ENCODE data around the gene DPM1. TPM values are rescaled to one million over a fixed set of nuclear protein-coding genes. Genes with fewer than 3 reads are reported as not detected.

The DPM1 gene
- total and polyA plus RNA-seq, 2 of the 8 experiments (the other 6 are each of a cell fraction or from before 2014, with no cell fraction given), result 42.3 to 57.0 TPM

- no peak for TF ChIP-seq TEAD4 (IDR thresholded peaks at IDR 0.05; ENCODE audit: low read depth, low read length)
- TF ChIP-seq HDAC6 (IDR thresholded peaks at IDR 0.05; ENCODE audit: low read depth, low read length), result no peak
- no peak for TF ChIP-seq RNF2 (IDR thresholded peaks at IDR 0.05; ENCODE audit: borderline replicate concordance, low read depth, low read length, missing control alignments, poor library complexity, severe bottlenecking)
- no peak for TF ChIP-seq ATF2 (IDR thresholded peaks at IDR 0.05; ENCODE audit: low read length)
- no peak for TF ChIP-seq SIX5 (IDR thresholded peaks at IDR 0.05; ENCODE audit: low read depth, low read length)
- TF ChIP-seq TAF1 (IDR thresholded peaks at IDR 0.05; ENCODE audit: low read depth, low read length), result no peak
- no peak for TF ChIP-seq PHF8 (conservative IDR thresholded peaks at IDR 0.05; ENCODE audit: low read depth, low read length)
- TF ChIP-seq CTBP2 (IDR thresholded peaks at IDR 0.05; ENCODE audit: borderline replicate concordance, insufficient read depth, insufficient read length, low read length), result no peak
- TF ChIP-seq BACH1 (IDR thresholded peaks at IDR 0.05; ENCODE audit: low read length), result no peak
Measured at GRCh38 chr20:50885781-50886180, 72.6 kb downstream of the DPM1 start (continued).
